Spleen (tissue), 11 donors: ENCODE data around the gene ABLIM2. TPM values are rescaled to one million over a fixed set of nuclear protein-coding genes. Genes with fewer than 3 reads are reported as not detected.
"Not testable (repeated sequence)": the region's sequence is repeated elsewhere in the genome, so short reads cannot be mapped to it uniquely, and the experiment has no call there.

ENCODE experiments used
- DNase-seq: peaks from one replicate; pipeline ENCODE4 v3.0.0-alpha.2; 2020
- H3K27ac ChIP-seq, 8 donors: fragments of 200-600 bp; sonication (generic) in 7 of 8; 1 replicate in 4 of 8; 2 replicates in 4 of 8; pipeline versions ENCODE4 v1.5.0 to v1.8.0; 2016 to 2021; ENCODE audit warnings: inconsistent platforms in 4 of 8, mild to moderate bottlenecking in 4 of 8, moderate library complexity in 1 of 8
- H3K27me3 ChIP-seq, 7 donors: fragments of 200-600 bp; sonication (generic) in 6 of 7; replicated peaks in 1 of 7; 1 replicate in 4 of 7; 2 replicates in 3 of 7; pipeline versions ENCODE4 v1.5.0 to v1.8.0; 2016 to 2021; ENCODE audit warnings: inconsistent platforms in 3 of 7, mild to moderate bottlenecking in 1 of 7
- H3K36me3 ChIP-seq, 6 donors: fragments of 200-600 bp; sonication (generic) in 5 of 6; 1 replicate in 4 of 6; 2 replicates in 2 of 6; pipeline versions ENCODE4 v1.5.0 to v1.8.0; 2016 to 2021; ENCODE audit warnings: inconsistent platforms in 2 of 6
- H3K4me1 ChIP-seq, 6 donors: fragments of 200-600 bp; sonication (generic) in 5 of 6; 1 replicate in 3 of 6; 2 replicates in 3 of 6; pipeline versions ENCODE4 v1.5.0 to v1.8.0; 2016 to 2021; ENCODE audit warnings: inconsistent platforms in 3 of 6
- H3K4me3 ChIP-seq, 8 donors: fragments of 200-600 bp; sonication (generic) in 7 of 8; 1 replicate in 4 of 8; 2 replicates in 4 of 8; pipeline versions ENCODE4 v1.5.0 to v1.8.0; 2016 to 2021; ENCODE audit warnings: inconsistent platforms in 4 of 8, mild to moderate bottlenecking in 4 of 8, moderate library complexity in 2 of 8
- H3K9me3 ChIP-seq, 8 donors: fragments of 200-600 bp; sonication (generic) in 7 of 8; 1 replicate in 4 of 8; 2 replicates in 4 of 8; pipeline versions ENCODE4 v1.5.0 to v1.8.0; 2016 to 2021; ENCODE audit warnings: inconsistent platforms in 4 of 8
- CTCF ChIP-seq, 11 experiments: fragments of 200-600 bp in 7 of 11; fragments of 450-650 bp in 4 of 11; sonication (generic) in 4 of 11; IDR thresholded peaks in 8 of 11; conservative IDR thresholded peaks in 3 of 11; 1 replicate in 7 of 11; 2 replicates in 4 of 11; pipeline versions ENCODE4 v1.4.0 to v1.8.0; 2016 to 2021; ENCODE audit warnings: antibody characterized with exemption in 11 of 11, inconsistent platforms in 4 of 11, mild to moderate bottlenecking in 1 of 11
- POLR2A ChIP-seq, 3 donors: fragments of 450-650 bp; IDR thresholded peaks; one replicate each; pipeline ENCODE4 v1.5.1; 2017; ENCODE audit warnings: antibody characterized with exemption in 3 of 3, mild to moderate bottlenecking in 1 of 3
- POLR2AphosphoS5 ChIP-seq, 3 donors: sonication (generic); formaldehyde crosslinking; IDR thresholded peaks; one replicate each; pipeline ENCODE4 v1.5.1; 2017; ENCODE audit warnings: antibody characterized with exemption in 3 of 3
- WGBS, 5 donors: extraction: QIAGEN DNeasy Blood & Tissue Kit in 3 of 5; methylation state at CpG; one replicate each; pipeline versions ENCODE4 v1.1.5 to v1.1.7; 2013 to 2018; 5-methylcytosine and 5-hydroxymethylcytosine counted together
- intact Hi-C: fragments of 100-400 bp; cut with DNase I; formaldehyde crosslinking; loops from one replicate; pipeline ENCODE4 v1.15.0; 2023; ENCODE audit warnings: low total_unique reads
- polyA plus RNA-seq, 3 donors: library from polyadenylated mRNA; stranded (reverse); fragments of 200-250 nt; gene quantifications; one replicate each; pipeline ENCODE4 v1.2.1, GENCODE V29; 2013
- total RNA-seq, 7 donors: library from RNA; depleted of rRNA in 3 of 7; stranded (reverse); fragments of >200 nt in 3 of 7; fragmentation: NEBNext Ultra II Directional in 4 of 7; extraction: Animal tissue kit (Norgen Biotek cat#: 25700) in 4 of 7; gene quantifications; one replicate each; pipeline versions ENCODE4 v1.1.0 to v1.2.1, GENCODE V29; 2016 to 2021
- donor health status: healthy with polysubstance abuse.
- donor health status: DM: no; HTN: no; CAD: no; lungs with moderate emphysema.
- donor health status: DM: no; HTN: no; CAD: no.
- donor health status: Bipolar disorder and iron deficiency.
- donor health status: healthy.
- donor health status: DM: no; HTN: no; CAD: no.
- donor health status: DM: yes; HTN: yes; CAD: no.

ABLIM2 gene
- total and polyA plus RNA-seq, 10 donors, result 11.8 to 127 (median 62.8) TPM

GRCh38 chr4:8143392-8144140 is 15.0 kb downstream of the ABLIM2 start:
- Histone ChIP-seq H3K27ac (peak overlapping the region; percentile 21 to 79 (median 74)), H3K9me3 (peaks cover 0 to 10% (median 3%) of the 10 kb centered on the region in 8 donors), H3K36me3 (peaks cover 0 to 7% (median 0%) of the 10 kb centered on the region in 6 donors), H3K4me1 (peaks cover 26 to 84% (median 68%) of the 10 kb centered on the region in 6 donors), H3K27me3 (peaks cover 0 to 17% (median 0%) of the 10 kb centered on the region in 7 donors), H3K4me3 (no peak overlapping the region)
- DNase-seq, result no peak
- WGBS, 5 donors, result 64 to 90% (median 69%) methylated on average over 7 to 11 of the region's 11 CpGs
- TF ChIP-seq POLR2AphosphoS5 (IDR thresholded peaks at IDR 0.05), result no peak
- no peak for TF ChIP-seq POLR2A (IDR thresholded peaks at IDR 0.05)
- no peak for TF ChIP-seq CTCF (IDR thresholded peaks at IDR 0.05 in 8 of 11, conservative IDR thresholded peaks at IDR 0.05 in 3 of 11)
- intact Hi-C loops, result no loop called here

GRCh38 chr4:8142556-8142955 is 16.1 kb downstream of the ABLIM2 start:
- peaks cover 0 to 10% (median 3%) of the 10 kb centered on the region in 8 donors for H3K9me3 ChIP-seq
- peak overlapping the region in 5 of 8 donors; percentile 73 to 79 (median 74) for H3K27ac ChIP-seq
- no peaks in the 10 kb centered on the region for H3K36me3 ChIP-seq
- TF ChIP-seq CTCF (IDR thresholded peaks at IDR 0.05 in 8 of 11, conservative IDR thresholded peaks at IDR 0.05 in 3 of 11) (no peak), POLR2A (IDR thresholded peaks at IDR 0.05) (no peak), POLR2AphosphoS5 (IDR thresholded peaks at IDR 0.05) (peak; percentile 53 to 60 (median 56))
- H3K27me3 ChIP-seq, result peaks cover 0 to 17% (median 0%) of the 10 kb centered on the region in 7 donors
- 48 to 63% (median 57%) methylated on average over 6 to 9 of the region's 9 CpGs for WGBS, 5 donors
- intact Hi-C loops, result no loop called here
- no peak overlapping the region for H3K4me3 ChIP-seq
- peaks cover 21 to 78% (median 60%) of the 10 kb centered on the region in 6 donors for H3K4me1 ChIP-seq
- no peak for DNase-seq

GRCh38 chr4:8141935-8142334 is 16.7 kb downstream of the ABLIM2 start:
- intact Hi-C loops, result no loop called here
- TF ChIP-seq POLR2A (IDR thresholded peaks at IDR 0.05) (no peak), CTCF (IDR thresholded peaks at IDR 0.05 in 8 of 11, conservative IDR thresholded peaks at IDR 0.05 in 3 of 11) (no peak), POLR2AphosphoS5 (IDR thresholded peaks at IDR 0.05) (no peak)
- H3K9me3 ChIP-seq, result peaks cover 0 to 10% (median 3%) of the 10 kb centered on the region in 8 donors
- peak overlapping the region in 6 of 8 donors; percentile 14 to 79 (median 74) for H3K27ac ChIP-seq
- WGBS, 5 donors, result 69 to 84% (median 81%) methylated on average over 9 of the region's 9 CpGs
- no peak overlapping the region for H3K4me3 ChIP-seq
- no peak for DNase-seq
- H3K4me1 ChIP-seq, result peaks cover 17 to 78% (median 57%) of the 10 kb centered on the region in 6 donors
- no peaks in the 10 kb centered on the region for H3K36me3 ChIP-seq
- H3K27me3 ChIP-seq, result peaks cover 0 to 17% (median 0%) of the 10 kb centered on the region in 7 donors

- peaks cover 0 to 10% (median 3%) of the 10 kb centered on the region in 8 donors for H3K9me3 ChIP-seq
- no peak for DNase-seq
- WGBS, 5 donors, result 54 to 82% (median 75%) methylated on average over 6 of the region's 6 CpGs
- TF ChIP-seq CTCF (IDR thresholded peaks at IDR 0.05 in 8 of 11, conservative IDR thresholded peaks at IDR 0.05 in 3 of 11), result no peak
- no peak for TF ChIP-seq POLR2AphosphoS5 (IDR thresholded peaks at IDR 0.05)
- no peak for TF ChIP-seq POLR2A (IDR thresholded peaks at IDR 0.05)
- peaks cover 17 to 78% (median 51%) of the 10 kb centered on the region in 6 donors for H3K4me1 ChIP-seq
- no peak overlapping the region for H3K4me3 ChIP-seq
- peaks cover 0 to 17% (median 0%) of the 10 kb centered on the region in 7 donors for H3K27me3 ChIP-seq
- intact Hi-C loops, result no loop called here
- H3K27ac ChIP-seq, result peak overlapping the region in 5 of 8 donors; percentile 44 to 79 (median 74)
- H3K36me3 ChIP-seq, result peaks cover 0 to 1% (median 0%) of the 10 kb centered on the region in 6 donors
Measured at GRCh38 chr4:8140915-8141314, 17.7 kb downstream of the ABLIM2 start.

- H3K27ac ChIP-seq, DNase-seq, intact Hi-C loops, H3K36me3 ChIP-seq, H3K4me3 ChIP-seq: not testable (repeated sequence)
- H3K27me3 ChIP-seq, result peaks cover 0 to 15% (median 0%) of the 10 kb centered on the region in 7 donors
- H3K4me1 ChIP-seq, result peaks cover 19 to 78% (median 52%) of the 10 kb centered on the region in 6 donors
- WGBS, 5 donors, result 93 to 100% (median 95%) methylated on average over 5 of the region's 5 CpGs
- peaks cover 0 to 10% (median 3%) of the 10 kb centered on the region in 8 donors for H3K9me3 ChIP-seq
Measured at GRCh38 chr4:8139726-8140125, 18.9 kb downstream of the ABLIM2 start.
